ENCODE results near the gene CCDC91. TPM values are rescaled to one million over a fixed set of nuclear protein-coding genes. Genes with fewer than 3 reads are reported as not detected.

CCDC91 gene
- total and polyA plus RNA-seq, 2 of the 4 experiments (the other 2 are of a cell fraction) = 8.6 to 14.7 TPM

GRCh38 chr12:28453686-28454085, 263.4 kb downstream of the CCDC91 start:
- POLR2A ChIA-PET (ENCODE audit: unreplicated experiment) = no interaction called here
- Histone ChIP-seq H2AFZ (replicated peaks; ENCODE audit: low read length, poor library complexity) (no peak overlapping the region), H3K23ac (ENCODE audit: low read depth, low read length) (no peak overlapping the region), H3K14ac (replicated peaks; ENCODE audit: low read depth, low read length) (no peak overlapping the region), H3K4me1 (ENCODE audit: control insufficient read depth, insufficient read depth, low read length) (no peaks in the 10 kb centered on the region), H3K79me1 (ENCODE audit: low read depth in 1 of 2, low read length in 2 of 2) (no peaks in the 10 kb centered on the region), H3K9me3 (ENCODE audit: control insufficient read depth, insufficient read depth, low read length) (no peaks in the 10 kb centered on the region), H3K4ac (ENCODE audit: low read depth, low read length) (no peak overlapping the region), H4K8ac (ENCODE audit: low read depth in 2 of 2, low read length in 2 of 2) (no peak overlapping the region), H2BK120ac (ENCODE audit: low read depth, low read length) (no peak overlapping the region), H3K4me3 (ENCODE audit: insufficient read depth, low read depth, low read length) (no peak overlapping the region), H3K36me3 (ENCODE audit: control insufficient read depth, insufficient read depth, low read length) (no peaks in the 10 kb centered on the region), H3K9ac (ENCODE audit: low read depth, low read length) (no peak overlapping the region), H3K56ac (ENCODE audit: extremely low read depth, insufficient read depth, low read length) (no peak overlapping the region), H2AK9ac (replicated peaks; ENCODE audit: low read depth, low read length, poor library complexity) (no peak overlapping the region), H3K9me1 (ENCODE audit: insufficient read depth, low read length) (0 out of 2 replicates have a peak, but pooled peaks cover 2% of the 10 kb centered on the region), H3K27me3 (ENCODE audit: control insufficient read depth, insufficient read depth, low read length) (no peaks in the 10 kb centered on the region), H3K18ac (ENCODE audit: low read depth, low read length) (no peak overlapping the region), H3K4me2 (ENCODE audit: low read depth, low read length) (no peak overlapping the region), H2BK5ac (ENCODE audit: low read depth, low read length, poor library complexity, severe bottlenecking) (no peak overlapping the region), H3K27ac (ENCODE audit: insufficient read depth, low read length) (no peak overlapping the region), H4K91ac (ENCODE audit: insufficient read depth, low read depth, low read length) (no peak overlapping the region), H4K5ac (ENCODE audit: low read depth, low read length) (no peak overlapping the region), H2BK15ac (ENCODE audit: low read depth, low read length) (no peak overlapping the region), H2AK5ac (ENCODE audit: low read depth, low read length) (no peak overlapping the region), H2BK20ac (ENCODE audit: low read depth, low read length) (no peak overlapping the region), H4K20me1 (ENCODE audit: insufficient read depth, low read length) (no peaks in the 10 kb centered on the region)
- in situ Hi-C loops (cut with MboI; ENCODE audit: low sequenced_read_pairs) = no loop called here
- BruUV-seq (replicated peaks) = no TSS peak
- intact Hi-C loops (cut with micrococcal nuclease) = no loop called here
- CTCF ChIA-PET = no interaction called here
- DNase-seq (no peak), ATAC-seq (ENCODE audit: low read depth) (no peak)
- 100% methylated on average over 1 of the region's 4 CpGs; no CpG with 5 or more reads in 1 of the 2 experiments for WGBS, 2 experiments (ENCODE audit: extremely low coverage in 2 of 2, insufficient read length in 1 of 2)
- TF ChIP-seq CHD1 (IDR thresholded peaks at IDR 0.05; ENCODE audit: low read depth, low read length) = no peak
- no peak for TF ChIP-seq MAZ (IDR thresholded peaks at IDR 0.05; ENCODE audit: borderline replicate concordance, low read depth, low read length)
- TF ChIP-seq FOS (IDR thresholded peaks at IDR 0.05; ENCODE audit: low read depth, low read length) = no peak
- TF ChIP-seq USF2 (IDR thresholded peaks at IDR 0.05; ENCODE audit: low read depth, low read length) = no peak
- dilution Hi-C loops (cut with HindIII; ENCODE audit: low sequenced_read_pairs, unreplicated experiment) = no loop called here

Measured in IMR-90 (cell line).